ENCODE results near the gene KATNAL2.

Gene KATNAL2

DNA sequence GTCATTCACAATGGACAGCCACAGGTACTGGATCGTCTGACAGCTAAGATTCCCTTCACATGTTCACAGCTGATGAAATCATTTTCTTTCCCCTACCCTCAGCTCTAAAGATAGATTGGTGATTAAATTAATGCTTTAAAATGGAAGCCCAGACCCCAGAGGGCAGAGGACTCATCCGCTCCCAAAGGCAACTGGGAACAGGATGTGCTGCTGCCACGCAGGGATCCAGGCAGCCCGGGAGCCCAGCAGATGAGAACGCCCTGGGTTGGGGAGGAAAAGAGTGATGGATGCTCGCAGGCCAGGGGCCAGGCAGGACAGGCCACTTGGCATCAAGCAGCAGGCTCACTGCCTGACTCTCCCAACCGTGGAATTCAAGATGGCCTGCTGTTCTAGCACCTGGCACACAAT, 191.6 kb downstream of the KATNAL2 start:
- no peaks in the 10 kb centered on the region for H3K9me3 ChIP-seq (ENCODE audit: control insufficient read depth in 2 of 2, low read length in 2 of 2)
- H3K27me3 ChIP-seq (ENCODE audit: control insufficient read depth in 2 of 2, insufficient read depth in 2 of 2, low read length in 2 of 2), result no peaks in the 10 kb centered on the region
- H3K9ac ChIP-seq (ENCODE audit: low read depth in 1 of 2, low read length in 2 of 2), result no peak overlapping the region
- no peaks in the 10 kb centered on the region for H3K4me1 ChIP-seq (ENCODE audit: control insufficient read depth in 2 of 2, insufficient read depth in 2 of 2, low read length in 2 of 2)
- H3K4me3 ChIP-seq (ENCODE audit: low read length in 2 of 2), result no peak overlapping the region
- no peak overlapping the region for H3K27ac ChIP-seq (ENCODE audit: low read depth in 2 of 2, low read length in 2 of 2)
- H3K36me3 ChIP-seq (ENCODE audit: control insufficient read depth in 2 of 2, insufficient read depth in 2 of 2, low read length in 2 of 2), result peaks cover 33 to 53% of the 10 kb centered on the region in 2 donors

DNA sequence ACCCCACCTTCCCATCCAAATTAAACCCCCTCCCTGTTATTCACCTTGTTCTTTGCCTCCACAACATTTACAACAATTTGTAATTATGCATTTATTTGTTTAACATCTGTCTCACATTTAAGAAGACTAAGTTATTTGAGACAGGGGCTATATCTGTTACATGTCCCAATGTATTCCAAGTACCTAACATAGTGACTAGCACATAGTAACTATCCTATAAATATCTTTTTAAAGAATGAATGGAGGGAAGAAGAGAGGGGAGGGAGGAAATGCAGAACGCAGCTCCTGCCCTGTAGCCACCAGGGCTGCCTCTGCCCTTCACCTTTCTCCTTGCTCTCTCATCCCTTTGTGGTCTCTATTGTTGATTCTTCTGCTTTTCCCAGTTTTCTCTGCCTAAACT, 192.3 kb downstream of the KATNAL2 start:
- peaks cover 36 to 56% of the 10 kb centered on the region in 2 donors for H3K36me3 ChIP-seq (ENCODE audit: control insufficient read depth in 2 of 2, insufficient read depth in 2 of 2, low read length in 2 of 2)

GRCh38 chr18:47110492-47111274, 193.3 kb downstream of the KATNAL2 start:
- Histone ChIP-seq H3K36me3 (ENCODE audit: control insufficient read depth in 2 of 2, insufficient read depth in 2 of 2, low read length in 2 of 2) (peaks cover 40 to 59% of the 10 kb centered on the region in 2 donors), H3K27ac (ENCODE audit: low read depth in 2 of 2, low read length in 2 of 2) (no peak overlapping the region), H3K9me3 (ENCODE audit: control insufficient read depth in 2 of 2, low read length in 2 of 2) (no peaks in the 10 kb centered on the region), H3K4me1 (ENCODE audit: control insufficient read depth in 2 of 2, insufficient read depth in 2 of 2, low read length in 2 of 2) (no peaks in the 10 kb centered on the region), H3K9ac (ENCODE audit: low read depth in 1 of 2, low read length in 2 of 2) (no peak overlapping the region), H3K27me3 (ENCODE audit: control insufficient read depth in 2 of 2, insufficient read depth in 2 of 2, low read length in 2 of 2) (no peaks in the 10 kb centered on the region), H3K4me3 (ENCODE audit: low read length in 2 of 2) (no peak overlapping the region)

More for the DNA sequence above, 192.3 kb downstream of the KATNAL2 start:
- Histone ChIP-seq H3K4me3 (ENCODE audit: low read length in 2 of 2) (no peak overlapping the region), H3K9me3 (ENCODE audit: control insufficient read depth in 2 of 2, low read length in 2 of 2) (no peaks in the 10 kb centered on the region), H3K27ac (ENCODE audit: low read depth in 2 of 2, low read length in 2 of 2) (no peak overlapping the region), H3K9ac (ENCODE audit: low read depth in 1 of 2, low read length in 2 of 2) (no peak overlapping the region), H3K27me3 (ENCODE audit: control insufficient read depth in 2 of 2, insufficient read depth in 2 of 2, low read length in 2 of 2) (no peaks in the 10 kb centered on the region), H3K4me1 (ENCODE audit: control insufficient read depth in 2 of 2, insufficient read depth in 2 of 2, low read length in 2 of 2) (no peaks in the 10 kb centered on the region)

GRCh38 chr18:47113796-47114540, 196.6 kb downstream of the KATNAL2 start:
- Histone ChIP-seq H3K4me3 (ENCODE audit: low read length in 2 of 2) (no peak overlapping the region), H3K9ac (ENCODE audit: low read depth in 1 of 2, low read length in 2 of 2) (no peak overlapping the region), H3K9me3 (ENCODE audit: control insufficient read depth in 2 of 2, low read length in 2 of 2) (no peaks in the 10 kb centered on the region), H3K27ac (ENCODE audit: low read depth in 2 of 2, low read length in 2 of 2) (no peak overlapping the region), H3K4me1 (ENCODE audit: control insufficient read depth in 2 of 2, insufficient read depth in 2 of 2, low read length in 2 of 2) (no peaks in the 10 kb centered on the region), H3K36me3 (ENCODE audit: control insufficient read depth in 2 of 2, insufficient read depth in 2 of 2, low read length in 2 of 2) (peaks cover 32 to 42% of the 10 kb centered on the region in 2 donors), H3K27me3 (ENCODE audit: control insufficient read depth in 2 of 2, insufficient read depth in 2 of 2, low read length in 2 of 2) (no peaks in the 10 kb centered on the region)

GRCh38 chr18:47115205-47115604, 197.8 kb downstream of the KATNAL2 start:
- H3K4me1 ChIP-seq (ENCODE audit: control insufficient read depth in 2 of 2, insufficient read depth in 2 of 2, low read length in 2 of 2), result no peaks in the 10 kb centered on the region
- H3K27ac ChIP-seq (ENCODE audit: low read depth in 2 of 2, low read length in 2 of 2), result no peak overlapping the region
- peaks cover 32 to 37% of the 10 kb centered on the region in 2 donors for H3K36me3 ChIP-seq (ENCODE audit: control insufficient read depth in 2 of 2, insufficient read depth in 2 of 2, low read length in 2 of 2)

DNA sequence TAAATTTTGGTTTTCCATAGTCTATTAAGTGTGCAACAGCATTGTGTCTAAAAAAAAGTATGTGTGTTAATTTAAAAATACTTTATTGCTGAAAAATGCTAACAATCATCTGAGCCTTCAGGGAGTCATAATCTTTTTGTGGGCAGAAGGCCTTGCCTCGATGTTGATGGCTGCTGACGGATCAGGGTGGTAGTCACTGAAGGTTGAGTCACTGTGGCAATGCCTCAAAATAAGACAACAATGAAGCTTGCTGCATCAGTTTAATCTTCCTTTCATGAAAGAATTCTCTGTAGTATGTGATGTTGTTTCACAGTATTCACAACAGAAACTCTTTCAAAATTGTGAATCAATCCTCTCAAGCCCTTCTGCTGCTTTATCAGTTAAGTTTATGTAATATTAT, 201.6 kb downstream of the KATNAL2 start:
- H3K36me3 ChIP-seq (ENCODE audit: control insufficient read depth in 2 of 2, insufficient read depth in 2 of 2, low read length in 2 of 2), result peaks cover 6 to 8% of the 10 kb centered on the region in 2 donors

More at GRCh38 chr18:47115205-47115604, 197.8 kb downstream of the KATNAL2 start:
- Histone ChIP-seq H3K27me3 (ENCODE audit: control insufficient read depth in 2 of 2, insufficient read depth in 2 of 2, low read length in 2 of 2) (no peaks in the 10 kb centered on the region), H3K4me3 (ENCODE audit: low read length in 2 of 2) (no peak overlapping the region), H3K9me3 (ENCODE audit: control insufficient read depth in 2 of 2, low read length in 2 of 2) (no peaks in the 10 kb centered on the region), H3K9ac (ENCODE audit: low read depth in 1 of 2, low read length in 2 of 2) (no peak overlapping the region)

DNA sequence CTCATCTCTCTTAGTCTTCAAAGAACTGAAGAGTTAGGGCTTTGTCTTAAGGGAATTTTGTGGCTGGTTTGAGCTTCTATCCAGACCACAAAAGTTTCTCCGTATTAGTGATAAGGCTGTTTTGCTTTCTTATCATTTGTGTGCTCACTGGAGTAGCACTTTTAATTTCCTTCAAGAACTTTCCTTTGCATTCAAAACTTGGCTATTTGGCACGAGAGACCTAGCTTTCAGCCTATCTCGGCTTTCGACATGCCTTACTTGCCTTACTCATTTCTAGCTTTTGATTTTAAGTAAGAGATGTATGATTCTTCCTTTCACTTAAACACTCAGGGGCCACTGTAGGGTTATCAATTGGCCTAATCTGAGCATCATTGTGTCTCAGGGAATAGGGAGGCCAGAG, 203.0 kb downstream of the KATNAL2 start:
- no peak overlapping the region for H3K27ac ChIP-seq (ENCODE audit: low read depth in 2 of 2, low read length in 2 of 2)
- no peaks in the 10 kb centered on the region for H3K27me3 ChIP-seq (ENCODE audit: control insufficient read depth in 2 of 2, insufficient read depth in 2 of 2, low read length in 2 of 2)
- no peaks in the 10 kb centered on the region for H3K4me1 ChIP-seq (ENCODE audit: control insufficient read depth in 2 of 2, insufficient read depth in 2 of 2, low read length in 2 of 2)
- no peak overlapping the region for H3K4me3 ChIP-seq (ENCODE audit: low read length in 2 of 2)
- no peaks in the 10 kb centered on the region for H3K36me3 ChIP-seq (ENCODE audit: control insufficient read depth in 2 of 2, insufficient read depth in 2 of 2, low read length in 2 of 2)
- no peak overlapping the region for H3K9ac ChIP-seq (ENCODE audit: low read depth in 1 of 2, low read length in 2 of 2)
- no peaks in the 10 kb centered on the region for H3K9me3 ChIP-seq (ENCODE audit: control insufficient read depth in 2 of 2, low read length in 2 of 2)

More for the DNA sequence above, 201.6 kb downstream of the KATNAL2 start:
- Histone ChIP-seq H3K27ac (ENCODE audit: low read depth in 2 of 2, low read length in 2 of 2) (no peak overlapping the region), H3K4me1 (ENCODE audit: control insufficient read depth in 2 of 2, insufficient read depth in 2 of 2, low read length in 2 of 2) (no peaks in the 10 kb centered on the region), H3K4me3 (ENCODE audit: low read length in 2 of 2) (no peak overlapping the region), H3K9me3 (ENCODE audit: control insufficient read depth in 2 of 2, low read length in 2 of 2) (no peaks in the 10 kb centered on the region), H3K27me3 (ENCODE audit: control insufficient read depth in 2 of 2, insufficient read depth in 2 of 2, low read length in 2 of 2) (no peaks in the 10 kb centered on the region), H3K9ac (ENCODE audit: low read depth in 1 of 2, low read length in 2 of 2) (no peak overlapping the region)

- H3K9me3 ChIP-seq (ENCODE audit: control insufficient read depth in 2 of 2, low read length in 2 of 2), result no peaks in the 10 kb centered on the region
- H3K27ac ChIP-seq (ENCODE audit: low read depth in 2 of 2, low read length in 2 of 2), result no peak overlapping the region
- no peak overlapping the region for H3K4me3 ChIP-seq (ENCODE audit: low read length in 2 of 2)
- H3K9ac ChIP-seq (ENCODE audit: low read depth in 1 of 2, low read length in 2 of 2), result no peak overlapping the region
- H3K4me1 ChIP-seq (ENCODE audit: control insufficient read depth in 2 of 2, insufficient read depth in 2 of 2, low read length in 2 of 2), result no peaks in the 10 kb centered on the region
- no peaks in the 10 kb centered on the region for H3K36me3 ChIP-seq (ENCODE audit: control insufficient read depth in 2 of 2, insufficient read depth in 2 of 2, low read length in 2 of 2)
- no peaks in the 10 kb centered on the region for H3K27me3 ChIP-seq (ENCODE audit: control insufficient read depth in 2 of 2, insufficient read depth in 2 of 2, low read length in 2 of 2)
These were observed 203.7 kb downstream of the KATNAL2 start for GRCh38 chr18:47121146-47121545.

GRCh38 chr18:47141289-47141688, 223.9 kb downstream of the KATNAL2 start:
- Histone ChIP-seq H3K36me3 (ENCODE audit: control insufficient read depth in 2 of 2, insufficient read depth in 2 of 2, low read length in 2 of 2) (peaks cover 4 to 5% of the 10 kb centered on the region in 2 donors), H3K9ac (ENCODE audit: low read depth in 1 of 2, low read length in 2 of 2) (no peak overlapping the region), H3K9me3 (ENCODE audit: control insufficient read depth in 2 of 2, low read length in 2 of 2) (no peaks in the 10 kb centered on the region), H3K4me1 (ENCODE audit: control insufficient read depth in 2 of 2, insufficient read depth in 2 of 2, low read length in 2 of 2) (no peaks in the 10 kb centered on the region), H3K4me3 (ENCODE audit: low read length in 2 of 2) (no peak overlapping the region), H3K27me3 (ENCODE audit: control insufficient read depth in 2 of 2, insufficient read depth in 2 of 2, low read length in 2 of 2) (no peaks in the 10 kb centered on the region), H3K27ac (ENCODE audit: low read depth in 2 of 2, low read length in 2 of 2) (no peak overlapping the region)

DNA sequence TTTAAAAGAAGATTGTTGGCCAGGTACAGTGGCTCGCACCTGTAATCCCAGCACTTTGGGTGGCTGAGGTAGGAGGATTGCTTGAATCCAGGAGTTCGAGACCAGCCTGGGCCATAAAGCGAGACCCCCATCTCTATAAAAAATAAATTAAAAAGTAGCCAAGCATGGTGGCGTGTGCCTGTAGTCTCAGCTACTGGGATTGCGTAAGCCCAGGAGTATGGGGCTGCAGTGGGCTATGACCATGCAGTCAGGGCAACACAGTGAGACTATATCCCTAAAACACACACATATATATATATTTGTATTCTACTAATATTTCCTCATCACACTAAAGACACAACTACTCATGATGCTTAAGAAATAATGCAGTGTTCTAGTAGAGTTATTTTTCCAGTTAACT, 225.8 kb downstream of the KATNAL2 start:
- Histone ChIP-seq H3K4me1 (ENCODE audit: control insufficient read depth in 2 of 2, insufficient read depth in 2 of 2, low read length in 2 of 2) (no peaks in the 10 kb centered on the region), H3K27ac (ENCODE audit: low read depth in 2 of 2, low read length in 2 of 2) (no peak overlapping the region), H3K36me3 (ENCODE audit: control insufficient read depth in 2 of 2, insufficient read depth in 2 of 2, low read length in 2 of 2) (no peaks in the 10 kb centered on the region), H3K9me3 (ENCODE audit: control insufficient read depth in 2 of 2, low read length in 2 of 2) (no peaks in the 10 kb centered on the region), H3K27me3 (ENCODE audit: control insufficient read depth in 2 of 2, insufficient read depth in 2 of 2, low read length in 2 of 2) (no peaks in the 10 kb centered on the region), H3K9ac (ENCODE audit: low read depth in 1 of 2, low read length in 2 of 2) (no peak overlapping the region), H3K4me3 (ENCODE audit: low read length in 2 of 2) (no peak overlapping the region)
